HS-5 (cell line): ENCODE measurements around the gene GLTPD2.

Source experiments
- DNase-seq: peaks from one replicate; pipeline ENCODE4 v3.0.0-alpha.2; 2012; ENCODE audit warnings: low read depth

Gene GLTPD2

DNA sequence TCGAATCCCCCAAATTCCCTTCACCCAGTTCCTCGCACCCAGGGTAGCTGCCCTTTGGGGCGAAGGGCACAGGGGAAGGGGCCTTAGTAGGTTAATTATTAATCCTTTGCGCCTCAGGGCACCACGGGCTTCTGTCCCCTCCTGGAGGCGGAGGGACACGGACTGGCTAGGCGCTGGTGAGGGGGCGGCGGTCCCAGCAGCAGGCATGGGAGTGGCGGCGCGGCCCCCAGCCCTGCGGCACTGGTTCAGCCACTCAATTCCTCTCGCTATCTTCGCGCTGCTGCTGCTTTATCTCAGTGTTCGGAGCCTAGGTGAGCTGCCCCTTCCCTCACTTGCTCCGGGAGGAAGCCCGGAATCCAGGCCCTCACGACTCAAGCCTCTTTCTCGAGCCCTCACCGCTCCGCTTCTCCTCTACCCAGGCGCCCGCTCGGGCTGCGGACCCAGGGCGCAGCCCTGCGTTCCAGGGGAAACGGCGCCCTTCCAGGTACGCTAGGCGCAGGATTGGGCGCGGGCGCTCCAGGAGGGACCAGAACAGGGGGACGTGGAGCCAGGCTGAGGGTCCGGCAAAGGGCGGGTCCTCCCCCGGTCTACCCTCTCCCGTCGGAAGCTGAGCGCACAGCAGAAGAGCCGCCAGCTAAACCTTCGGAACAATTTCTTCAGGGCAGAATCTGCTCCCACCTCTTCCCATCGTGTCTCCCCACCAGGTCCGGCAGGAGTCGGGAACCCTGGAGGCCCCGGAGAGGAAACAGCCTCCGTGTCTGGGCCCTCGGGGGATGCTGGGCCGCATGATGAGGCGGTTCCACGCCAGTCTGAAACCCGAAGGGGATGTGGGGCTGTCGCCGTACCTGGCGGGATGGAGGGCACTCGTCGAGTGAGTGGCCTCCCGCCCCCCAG, at the start of gene GLTPD2:
TSS of gene GLTPD2 (plus strand) at position 158 of the 894 bp plus-strand sequence. CDS start at position 206, 48 bp downstream.
- no peak for DNase-seq

DNA sequence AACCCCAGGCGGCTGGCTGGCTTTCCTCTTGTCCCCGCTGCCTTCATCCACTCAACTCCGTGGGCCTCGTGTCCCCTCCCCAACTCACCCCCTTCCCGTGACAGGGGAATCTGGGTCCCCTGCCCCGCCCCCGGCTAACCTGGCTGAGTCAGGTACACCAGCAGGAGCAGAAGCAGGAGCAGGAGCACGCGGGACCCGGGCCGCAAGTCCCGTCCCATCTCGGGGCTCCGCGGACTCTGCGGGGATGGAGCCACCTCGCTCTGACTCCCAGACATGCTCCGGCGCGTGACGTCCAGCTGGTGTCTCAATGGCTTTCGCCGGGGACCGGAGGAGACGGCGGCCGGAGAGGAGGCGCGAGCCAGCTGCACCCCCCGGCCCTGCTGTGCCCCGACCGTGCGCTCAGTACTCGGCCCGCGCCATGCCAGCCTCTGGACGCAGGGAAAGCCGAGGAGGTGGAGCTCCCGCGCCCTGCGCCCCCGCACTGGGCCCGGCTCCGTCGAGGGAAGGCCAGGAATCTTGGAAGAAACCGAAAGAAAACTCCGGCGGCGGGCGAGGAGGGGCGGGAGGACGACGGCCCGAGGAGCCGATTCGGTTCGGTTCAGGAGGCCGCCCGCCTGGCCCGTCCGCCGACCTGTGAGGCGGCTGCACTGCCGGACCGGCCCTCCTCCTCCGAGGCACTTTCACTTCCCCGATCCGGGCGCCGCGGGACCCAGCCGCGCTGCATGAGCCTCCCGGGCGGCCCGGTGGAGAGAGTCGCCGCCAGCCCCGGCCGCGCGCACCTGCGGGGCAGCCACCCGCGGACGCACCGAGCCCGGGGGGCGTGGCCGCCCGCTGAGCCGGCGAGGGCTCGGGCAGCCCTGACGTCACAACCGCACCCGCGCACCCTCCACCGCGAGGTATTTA, 49.4 kb upstream of the GLTPD2 start, which contains the start of the genes CXCL16 and ZMYND15:
TSS of gene CXCL16 (minus strand) at position 807 of the 903 bp plus-strand sequence. CDS start at position 218, 589 bp downstream.
TSS of gene ZMYND15 (plus strand) at position 712 of the 903 bp plus-strand sequence. CDS start 716 bp downstream, outside the sequence.
- no peak for DNase-seq

DNA sequence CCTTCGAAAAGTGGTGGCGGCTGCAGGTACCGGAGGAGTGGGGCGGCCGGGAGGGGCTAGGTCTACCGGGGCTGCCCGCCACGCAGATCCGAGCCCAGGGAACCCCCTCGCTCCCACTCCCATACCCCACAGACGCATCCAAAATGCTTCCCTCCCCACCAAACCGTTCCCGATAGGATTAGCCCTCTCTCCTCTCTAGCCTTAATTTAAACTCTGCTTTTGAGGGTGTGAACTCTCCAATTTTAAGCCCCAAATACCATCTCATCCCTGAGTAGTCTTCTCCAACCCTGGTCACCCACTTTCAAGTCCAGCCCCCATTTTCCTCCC, 48.8 kb upstream of the GLTPD2 start:
- DNase-seq, result no peak

DNA sequence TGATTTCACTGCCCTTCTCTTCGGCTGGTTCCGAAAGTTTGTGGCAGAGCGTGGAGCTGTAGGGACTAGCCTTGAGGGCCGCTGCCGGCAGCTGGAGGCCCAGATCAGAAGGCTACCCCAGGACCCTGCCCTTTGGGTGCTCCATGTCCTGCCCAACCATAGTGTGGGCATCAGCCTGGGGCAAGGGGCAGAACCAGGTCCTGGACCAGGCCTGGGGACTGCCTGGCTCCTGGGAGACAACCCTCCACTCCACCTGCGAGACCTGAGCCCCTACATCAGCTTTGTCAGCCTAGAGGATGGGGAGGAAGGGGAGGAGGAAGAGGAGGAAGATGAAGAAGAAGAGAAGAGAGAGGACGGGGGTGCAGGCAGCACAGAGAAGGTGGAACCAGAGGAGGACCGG, 48.2 kb upstream of the GLTPD2 start:
- no peak for DNase-seq

DNA sequence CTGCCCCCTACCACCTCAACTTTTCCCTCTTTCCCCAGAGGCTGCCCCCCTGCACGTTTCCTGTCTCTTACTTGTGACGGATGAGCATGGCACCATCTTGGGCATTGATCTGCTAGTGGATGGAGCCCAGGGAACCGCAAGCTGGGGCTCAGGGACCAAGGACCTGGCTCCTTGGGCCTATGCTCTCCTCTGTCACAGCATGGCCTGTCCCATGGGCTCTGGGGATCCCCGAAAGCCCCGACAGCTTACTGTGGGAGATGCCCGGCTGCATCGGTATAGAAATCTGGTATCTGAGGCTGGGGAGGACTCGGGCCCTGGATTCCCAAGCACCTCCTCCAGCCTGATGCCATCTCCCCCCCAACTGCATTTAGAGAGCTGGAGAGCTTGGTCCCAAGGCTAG, 47.2 kb upstream of the GLTPD2 start:
- no peak for DNase-seq

DNA sequence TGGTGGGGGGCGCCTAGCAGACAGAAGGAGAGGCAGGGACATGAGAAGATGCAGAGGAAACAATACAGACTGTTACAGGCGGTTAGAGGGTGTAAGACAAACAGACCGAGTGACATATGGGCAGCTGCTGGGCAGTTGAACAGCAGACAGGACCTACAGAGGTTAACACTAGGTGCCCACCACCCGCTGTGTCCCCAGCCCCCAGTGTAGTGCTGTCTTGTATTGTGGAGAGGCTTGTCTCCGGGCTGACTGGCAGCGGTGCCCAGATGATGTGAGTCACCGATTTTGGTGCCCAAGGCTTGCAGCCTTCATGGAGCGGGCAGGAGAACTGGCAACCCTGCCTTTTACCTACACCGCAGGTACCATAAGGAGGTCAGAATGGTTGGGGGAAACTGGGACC, 46.6 kb upstream of the GLTPD2 start:
- DNase-seq, result no peak

DNA sequence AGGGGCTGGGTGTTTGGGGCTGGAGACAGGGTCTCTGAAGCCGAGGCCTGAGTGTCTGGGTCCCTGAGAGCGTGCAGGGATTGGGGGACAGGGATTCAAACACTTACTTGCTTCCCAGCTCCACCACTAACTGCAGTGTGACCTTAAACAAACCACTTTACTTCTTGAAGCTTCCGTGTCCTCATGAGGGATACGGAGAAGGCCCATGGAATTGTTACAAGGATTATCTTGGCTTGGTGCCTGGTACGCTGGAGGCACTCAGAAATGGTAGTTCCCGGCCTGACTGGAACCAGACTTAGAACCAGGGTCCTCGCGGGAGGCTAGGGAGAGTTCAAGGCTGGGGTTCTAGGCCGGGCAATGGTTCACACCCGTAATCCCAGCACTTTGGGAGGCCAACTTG, 46.1 kb upstream of the GLTPD2 start:
- DNase-seq, result no peak

DNA sequence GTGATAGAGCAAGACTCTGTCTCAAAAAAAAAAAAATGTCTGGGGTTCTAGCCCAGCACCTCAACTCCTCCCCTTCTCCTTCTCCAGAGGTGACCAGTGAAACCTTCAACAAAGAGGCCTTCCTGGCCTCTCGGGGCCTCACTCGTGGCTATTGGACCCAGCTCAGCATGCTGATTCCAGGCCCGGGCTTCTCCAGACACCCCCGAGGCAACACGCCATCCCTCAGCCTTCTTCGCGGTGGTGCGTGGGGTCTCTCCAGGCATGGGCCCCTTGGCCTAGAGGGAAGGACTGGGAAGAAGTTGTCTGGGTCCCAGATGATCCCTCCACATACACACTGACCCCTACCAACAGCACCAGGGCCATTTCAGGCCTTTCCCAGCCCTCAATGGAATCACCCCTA, 45.5 kb upstream of the GLTPD2 start:
- no peak for DNase-seq

DNA sequence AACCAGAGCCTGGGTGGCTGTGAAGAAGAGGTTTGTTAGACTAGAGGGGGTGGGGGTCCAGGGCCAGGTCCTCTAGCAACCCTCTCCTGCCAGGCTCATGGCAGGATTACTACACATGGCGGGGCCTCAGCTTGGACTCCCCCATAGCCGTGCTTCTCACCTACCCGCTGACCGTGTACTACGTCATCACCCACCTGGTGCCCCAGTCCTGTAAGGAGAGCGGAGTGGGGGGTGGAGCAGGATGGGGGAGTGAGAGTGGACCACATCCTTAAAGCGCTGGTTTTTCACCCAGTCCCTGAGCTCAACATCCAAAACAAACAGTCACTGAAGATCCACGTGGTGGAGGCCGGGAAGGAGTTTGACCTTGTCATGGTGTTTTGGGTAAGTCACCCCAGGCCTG, 44.9 kb upstream of the GLTPD2 start:
- no peak for DNase-seq

DNA sequence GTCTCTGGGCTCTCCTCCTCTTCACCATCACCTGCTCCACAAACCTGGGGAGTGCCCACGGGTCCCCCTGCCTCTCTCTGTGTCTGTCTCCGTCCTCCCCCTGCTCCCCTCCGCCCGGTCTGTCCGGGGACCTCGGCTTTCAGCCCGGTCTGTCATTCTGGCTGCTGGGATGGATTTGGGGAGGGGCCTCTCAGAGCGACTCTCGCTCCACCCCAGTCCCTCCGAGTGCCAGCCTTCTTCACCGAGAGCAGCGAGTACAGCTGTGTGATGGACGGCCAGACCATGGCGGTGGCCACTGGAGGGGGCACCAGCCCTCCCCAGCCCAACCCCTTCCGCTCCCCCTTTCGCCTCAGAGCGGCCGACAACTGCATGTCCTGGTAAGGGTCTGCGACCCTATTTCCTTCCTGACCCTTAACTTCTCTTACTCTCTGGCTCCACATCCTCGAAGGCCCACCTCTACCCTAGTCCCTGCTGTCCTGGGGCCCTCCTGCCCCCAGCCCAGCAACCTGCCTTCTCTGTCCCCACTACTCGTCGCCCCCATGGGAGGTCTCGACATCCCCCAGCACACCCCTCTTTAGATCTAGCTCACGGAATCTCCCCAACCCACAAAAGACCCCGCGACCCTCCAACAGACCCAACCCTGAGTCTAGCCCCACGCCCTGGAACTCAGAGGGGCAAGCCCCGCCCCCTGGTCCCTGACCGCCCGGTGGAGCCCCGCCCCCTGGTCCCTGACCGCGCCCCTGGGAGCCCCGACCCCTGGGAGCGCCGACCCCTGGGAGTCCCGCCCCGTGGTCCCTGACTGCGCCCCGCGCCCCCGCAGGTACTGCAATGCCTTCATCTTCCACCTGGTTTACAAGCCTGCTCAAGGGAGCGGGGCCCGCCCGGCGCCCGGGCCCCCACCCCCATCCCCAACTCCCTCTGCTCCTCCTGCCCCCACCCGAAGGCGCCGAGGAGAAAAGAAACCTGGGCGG, 43.5 kb upstream of the GLTPD2 start:
- no peak for DNase-seq

DNA sequence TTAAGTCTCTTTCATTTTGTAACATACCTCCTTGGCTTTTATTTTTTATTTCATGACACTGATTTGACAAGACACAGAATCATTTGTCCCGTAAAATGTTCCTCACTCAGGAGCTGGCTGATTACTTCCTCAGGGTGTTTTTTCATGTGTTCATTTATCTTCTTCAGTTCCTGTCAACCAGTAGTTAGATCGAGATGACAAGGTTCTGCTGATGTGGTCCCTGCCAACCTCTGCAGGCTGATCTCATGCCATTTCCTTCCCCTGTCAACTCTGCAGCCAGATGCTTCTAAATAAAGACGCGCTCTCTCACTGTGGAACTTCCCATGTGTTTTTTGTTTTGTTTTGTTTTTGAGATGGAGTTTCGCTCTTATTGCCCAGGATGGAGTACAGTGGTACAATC, 40.9 kb upstream of the GLTPD2 start:
- DNase-seq, result no peak

DNA sequence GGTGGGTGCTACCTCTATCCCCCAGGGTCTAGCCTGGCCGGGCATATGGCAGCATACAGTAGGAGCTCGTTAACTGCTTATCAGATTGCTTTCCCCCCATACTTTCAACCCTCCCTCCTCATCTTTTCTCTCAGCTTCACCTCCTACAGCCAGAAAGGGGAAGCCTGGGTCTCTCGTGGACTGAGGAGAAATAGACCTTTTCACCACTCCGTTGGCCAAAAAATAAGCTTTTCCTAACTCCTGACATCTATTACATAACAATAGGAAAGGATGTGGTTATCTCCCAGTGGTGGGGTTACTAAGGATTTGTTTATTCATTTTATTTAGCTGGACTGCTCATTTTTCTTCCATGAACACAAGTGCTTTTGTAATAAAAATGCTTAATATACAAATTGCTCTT, 40.1 kb upstream of the GLTPD2 start:
- no peak for DNase-seq

DNA sequence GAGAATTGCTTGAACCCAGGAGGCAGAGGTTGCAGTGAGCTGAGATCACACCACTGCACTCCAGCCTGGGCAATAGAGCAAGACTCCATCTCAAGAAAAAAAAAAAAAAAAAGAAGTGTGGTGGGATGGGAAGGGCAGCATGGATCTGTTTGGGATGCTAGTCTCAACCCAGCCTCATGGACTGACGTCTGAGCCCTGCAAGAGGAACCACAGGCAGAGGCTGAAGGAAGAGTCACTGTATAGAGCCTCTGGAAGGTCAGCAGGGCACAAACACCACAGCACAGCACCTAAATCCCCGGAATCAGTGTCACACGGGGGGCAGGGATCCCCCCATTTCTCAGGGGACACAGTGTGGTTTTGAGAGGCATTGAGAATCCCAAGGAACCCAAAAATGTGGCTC, 38.2 kb upstream of the GLTPD2 start:
- DNase-seq, result no peak

DNA sequence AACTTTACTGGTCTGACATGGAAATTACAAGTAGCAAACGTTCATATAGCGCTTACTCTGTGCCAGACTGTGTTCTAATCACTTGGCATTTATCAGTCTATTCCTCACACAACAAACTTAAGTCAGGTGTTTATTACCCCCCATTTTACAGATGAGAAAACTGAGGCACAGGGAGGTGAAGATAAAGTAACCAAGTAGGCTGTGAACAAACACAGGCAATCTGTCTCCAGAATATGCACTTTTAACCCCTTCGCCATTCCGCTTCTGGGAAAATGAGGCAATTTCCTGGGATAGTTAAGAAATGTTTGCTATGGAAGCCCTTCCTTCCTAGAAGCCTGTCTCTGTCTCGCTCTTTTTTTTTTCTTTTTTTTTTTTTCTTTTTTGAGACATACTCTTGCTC, 36.8 kb upstream of the GLTPD2 start:
- DNase-seq, result no peak

DNA sequence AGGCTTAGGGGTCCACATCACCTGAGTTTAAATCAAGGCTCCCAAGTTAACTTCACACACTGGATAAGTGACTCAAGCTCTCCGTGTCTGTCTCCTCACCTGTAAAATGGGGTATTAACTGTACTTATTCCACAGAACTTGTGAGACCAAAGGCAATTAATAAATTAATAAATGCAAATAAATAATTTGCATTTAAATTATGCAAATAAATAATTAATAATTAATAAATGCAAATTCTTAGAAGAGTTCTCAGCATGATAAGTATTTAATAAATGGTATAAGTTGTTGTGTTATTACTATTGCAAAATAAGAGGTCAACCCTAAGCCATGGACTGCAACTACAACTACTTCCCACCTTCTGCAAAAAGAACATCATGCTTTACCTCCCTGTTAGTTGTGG, 35.4 kb upstream of the GLTPD2 start:
- no peak for DNase-seq

DNA sequence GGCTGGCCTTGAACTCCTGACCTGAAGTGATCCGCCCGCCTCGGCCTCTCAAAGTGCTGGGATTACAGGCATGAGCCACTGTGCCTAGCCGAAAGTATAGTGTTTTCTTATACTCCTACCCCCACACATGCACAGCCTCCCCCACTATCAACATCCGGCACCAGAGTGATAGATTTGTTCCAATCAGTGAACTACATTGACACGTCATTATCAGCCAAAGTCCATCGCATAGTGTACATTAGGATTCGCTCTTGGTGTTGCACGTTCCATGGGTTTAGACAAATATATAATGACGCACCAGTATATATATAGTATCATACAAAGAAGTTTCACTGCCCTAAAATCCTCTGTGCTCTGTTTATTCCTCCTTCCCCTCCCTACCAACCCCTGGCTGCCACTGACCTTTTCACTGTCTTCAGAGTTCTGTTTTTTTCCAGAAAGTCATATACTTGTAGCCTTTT, 29.0 kb upstream of the GLTPD2 start:
- DNase-seq, result no peak

DNA sequence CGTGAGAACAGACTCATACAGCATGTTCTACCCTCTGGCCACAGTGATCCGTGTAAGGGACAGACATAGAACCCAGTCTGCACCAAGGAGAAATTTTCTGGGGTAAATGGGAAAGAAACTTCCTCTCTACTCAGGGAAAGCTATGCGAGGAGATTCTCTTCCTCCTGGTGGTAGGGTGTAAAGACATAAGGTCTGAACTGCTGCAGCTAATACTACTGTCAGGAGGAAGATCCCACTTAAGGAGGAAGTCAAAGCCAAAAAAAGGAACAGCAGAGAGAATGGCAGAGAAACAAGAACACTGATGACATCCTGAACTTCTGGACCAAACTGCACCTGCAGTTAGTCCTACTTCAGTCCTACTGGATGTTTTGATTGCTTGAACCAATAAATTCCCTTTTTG, 24.2 kb upstream of the GLTPD2 start:
- DNase-seq, result no peak

DNA sequence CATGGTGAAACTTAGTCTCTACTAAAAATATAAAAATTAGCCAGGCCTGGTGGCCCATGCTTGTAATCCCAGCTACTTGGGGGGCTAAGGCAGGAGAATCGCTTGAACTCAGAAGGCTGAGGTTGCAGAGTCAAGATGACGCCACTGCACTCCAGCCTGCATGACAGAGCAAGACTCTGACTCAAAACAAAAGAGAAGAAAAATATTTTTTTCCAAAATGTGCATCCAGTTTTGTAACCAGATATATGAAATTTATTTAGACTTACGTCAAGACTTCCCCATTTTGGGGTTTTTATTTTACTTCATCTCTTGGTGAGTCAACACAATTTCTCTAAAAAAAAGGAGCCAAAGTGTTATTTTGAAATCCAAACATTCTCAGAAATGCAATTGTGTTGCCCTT, 22.6 kb upstream of the GLTPD2 start:
- no peak for DNase-seq

DNA sequence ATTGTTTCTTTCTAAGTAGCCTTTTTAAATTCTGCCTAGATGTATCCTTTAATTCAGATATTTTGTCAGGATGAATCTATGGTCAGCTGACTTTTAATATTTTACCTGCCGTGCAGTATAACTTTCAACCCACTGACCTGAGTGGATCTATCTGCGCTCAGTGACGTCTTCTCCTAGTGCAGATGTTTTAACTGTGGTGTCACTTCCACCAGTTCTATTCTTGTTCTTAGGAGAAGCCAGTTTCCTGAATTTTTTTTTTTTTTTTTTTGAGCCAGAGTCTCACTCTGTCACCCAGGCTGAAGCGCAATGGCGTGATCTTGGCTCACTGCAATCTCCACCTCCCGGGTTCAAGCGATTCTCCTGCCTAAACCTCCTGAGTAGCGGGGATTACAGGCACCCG, 22.0 kb upstream of the GLTPD2 start:
- DNase-seq, result no peak

DNA sequence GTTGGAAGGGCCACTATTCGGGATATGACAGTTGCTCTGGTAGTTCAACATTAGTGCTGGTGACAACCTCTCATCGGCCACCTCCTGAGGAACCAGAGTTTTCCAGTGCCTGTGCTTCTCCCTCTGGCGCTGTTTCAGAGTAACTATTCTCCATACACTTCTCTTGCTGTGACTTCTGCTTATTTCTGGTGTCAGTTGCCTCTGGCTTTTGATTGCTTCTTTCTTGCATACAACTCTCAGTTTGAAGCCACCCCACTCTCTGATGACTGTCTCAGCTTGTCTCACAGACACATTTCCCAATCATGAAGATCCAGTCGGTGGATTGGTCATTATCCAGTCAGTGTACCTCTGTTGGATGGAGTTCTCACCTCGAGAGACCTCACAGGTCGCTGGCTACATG, 20.5 kb upstream of the GLTPD2 start:
- DNase-seq, result no peak

DNA sequence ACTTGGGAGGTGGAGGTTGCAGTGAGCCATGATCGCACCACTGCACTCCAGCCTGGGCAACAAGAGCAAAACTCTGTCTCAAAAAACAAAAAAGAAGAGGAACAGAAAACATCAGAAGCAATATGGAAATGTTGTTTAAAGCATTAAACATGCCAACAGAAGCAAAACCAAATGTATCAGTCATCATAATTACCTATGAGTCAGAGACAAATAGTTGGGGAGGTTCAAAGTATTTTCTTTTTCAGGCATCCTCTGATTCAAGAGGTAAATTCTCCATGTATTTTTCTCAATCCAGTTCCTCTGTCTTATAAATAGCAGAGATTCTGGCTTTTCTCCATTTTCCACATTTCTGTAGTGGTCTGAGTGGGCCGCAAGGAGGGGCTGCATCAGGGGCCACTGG, 19.1 kb upstream of the GLTPD2 start:
- DNase-seq, result no peak
